Stimulated activated CD4-positive, alpha-beta T cell treated with anti-CD3 and anti-CD28 coated beads, Interleukin-12 subunit alpha, Interleukin-12 subunit beta, amount 100 ng/mL, for 48 hours (primary cell): Measurements from ENCODE around the gene INPP4B.

Experiments used
- DNase-seq, 3 donors: peaks; one replicate each; pipeline ENCODE4 v3.0.0-alpha.2; 2020; ENCODE audit warnings: low read depth in 2 of 3, low spot score in 1 of 3

INPP4B gene

DNA sequence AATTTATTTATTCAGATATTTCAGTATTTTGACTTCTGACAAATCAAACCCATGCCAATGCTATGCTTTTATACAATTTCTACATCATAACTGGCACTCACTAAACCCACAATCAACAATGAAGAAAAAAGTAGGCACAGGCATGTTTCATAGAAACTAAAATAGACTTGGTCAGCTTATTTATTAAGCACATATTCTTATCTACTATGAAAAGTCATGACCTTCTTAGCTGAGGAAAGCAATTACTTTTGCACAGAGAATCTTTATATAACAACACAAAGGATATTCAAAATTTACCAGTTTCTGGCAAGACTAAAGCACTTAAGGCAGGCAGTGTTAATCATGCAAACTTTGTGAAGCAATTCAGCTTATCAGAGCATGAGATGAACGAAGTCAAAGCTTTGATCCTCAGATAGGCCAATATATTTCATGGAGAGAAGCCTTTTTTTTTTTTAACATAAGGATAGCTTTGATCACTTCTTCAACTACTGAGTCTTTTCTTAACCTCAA, 490.6 kb downstream of the INPP4B start:
- DNase-seq: no peak

DNA sequence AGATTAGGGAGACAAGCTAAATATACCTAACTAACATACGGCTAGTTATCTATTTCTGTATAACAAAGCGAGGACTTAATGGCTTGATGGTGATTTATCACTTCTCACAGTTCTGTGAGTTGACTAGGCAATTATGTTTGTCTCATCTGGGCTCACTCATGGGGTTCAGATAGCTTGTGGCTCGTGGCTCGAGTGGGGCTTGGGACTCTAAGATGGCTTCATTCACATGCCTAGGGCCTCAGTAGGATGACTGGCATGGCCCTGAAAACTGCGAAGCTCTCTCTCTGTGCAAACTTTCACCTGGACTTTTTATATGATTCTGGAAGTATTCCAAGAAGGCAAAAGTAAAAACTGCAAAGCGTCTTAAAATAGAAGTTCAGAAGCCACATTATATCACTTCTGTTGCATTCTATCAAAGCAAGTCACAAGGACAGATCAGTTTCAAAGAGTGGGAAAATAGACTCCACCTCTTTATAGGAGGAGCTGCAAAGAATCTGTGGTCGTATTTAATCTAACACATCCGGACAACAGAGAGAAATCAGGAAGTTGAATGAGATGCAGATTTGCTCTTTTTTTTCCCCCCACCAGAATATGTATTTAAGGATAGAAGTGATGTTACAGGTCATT, 491.2 kb downstream of the INPP4B start:
- no peak for DNase-seq

DNA sequence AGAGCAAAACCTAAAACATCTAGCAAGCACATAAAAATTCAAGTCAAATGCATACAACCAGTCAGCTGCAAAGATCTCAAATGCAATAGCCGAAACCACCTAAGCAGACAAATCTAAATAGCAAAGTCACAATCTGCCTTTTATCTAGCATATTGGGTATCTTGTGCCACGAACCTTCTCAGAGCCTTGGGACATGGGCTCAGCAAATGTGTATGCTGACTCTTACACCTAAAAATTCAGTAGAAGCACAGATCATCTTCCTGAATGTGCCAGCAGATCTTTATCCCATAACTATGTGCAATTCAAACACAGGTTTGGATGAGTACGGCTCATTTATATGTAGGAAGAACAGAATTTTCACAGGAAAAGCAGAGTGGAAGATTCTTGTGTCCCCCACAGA, 492.1 kb downstream of the INPP4B start:
- no peak for DNase-seq

DNA sequence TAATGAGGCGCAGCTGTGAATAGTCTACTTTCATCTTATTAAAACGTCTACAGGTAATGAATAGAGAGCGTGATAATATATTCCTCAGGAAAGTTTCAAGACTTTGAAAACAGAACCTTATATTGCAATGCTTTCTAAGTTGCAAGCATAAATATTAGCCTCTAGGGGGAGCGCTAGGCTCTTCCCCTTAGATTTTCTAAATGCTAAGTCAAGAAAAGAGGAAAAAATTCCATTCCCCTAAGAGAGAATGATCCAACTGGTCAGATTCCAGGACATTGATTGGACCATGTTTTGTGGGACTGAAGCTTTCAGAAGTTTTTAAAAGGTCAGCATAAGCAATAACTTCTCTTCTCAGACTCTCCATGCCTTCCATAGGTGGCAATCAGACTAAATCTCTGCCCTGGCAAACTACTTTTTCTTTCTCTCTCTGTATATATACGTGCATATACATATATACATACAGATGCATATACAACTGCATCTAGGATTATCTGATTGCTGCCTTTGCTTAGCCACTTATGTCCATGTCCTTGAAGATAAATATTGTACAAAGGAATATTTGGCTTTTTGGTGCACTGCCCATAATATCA, 492.9 kb downstream of the INPP4B start:
- DNase-seq: no peak

DNA sequence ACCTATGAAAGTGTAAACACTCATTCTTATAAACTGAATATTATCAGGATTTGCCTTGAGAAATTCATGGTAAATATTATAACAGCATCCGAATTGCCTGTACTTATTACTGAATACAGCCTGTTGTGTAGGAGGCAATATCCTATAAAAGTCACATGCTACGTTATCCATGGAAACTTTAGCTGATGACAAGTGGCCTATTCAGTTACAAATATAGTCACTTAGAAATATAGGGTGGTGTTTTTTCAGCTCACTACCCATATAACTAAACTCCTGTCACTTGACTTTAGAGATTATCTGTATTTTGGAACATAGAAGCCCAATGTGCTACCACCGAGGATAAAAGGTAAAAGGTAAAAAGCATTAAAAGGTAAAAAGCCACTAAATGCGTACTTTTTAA, 493.4 kb downstream of the INPP4B start:
- DNase-seq: no peak

DNA sequence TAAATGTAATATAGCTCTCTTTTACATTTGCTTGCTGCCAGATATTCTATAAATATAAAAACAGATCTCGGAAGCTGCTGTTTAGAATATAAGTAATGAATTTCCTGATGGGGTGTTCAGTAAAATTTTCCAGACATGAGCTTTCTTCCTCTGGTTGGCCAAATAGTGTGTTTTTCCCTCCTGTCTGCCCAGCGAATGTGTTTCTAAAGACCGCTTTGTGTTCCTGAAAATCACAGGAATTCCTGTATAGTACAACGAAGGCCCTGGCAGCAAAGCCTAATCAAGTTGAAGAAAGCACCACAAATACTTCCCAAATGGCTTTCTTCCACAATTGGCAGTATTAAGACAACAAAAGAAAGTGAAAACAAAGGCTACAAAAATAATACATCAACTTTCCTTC, 494.1 kb downstream of the INPP4B start:
- no peak for DNase-seq

DNA sequence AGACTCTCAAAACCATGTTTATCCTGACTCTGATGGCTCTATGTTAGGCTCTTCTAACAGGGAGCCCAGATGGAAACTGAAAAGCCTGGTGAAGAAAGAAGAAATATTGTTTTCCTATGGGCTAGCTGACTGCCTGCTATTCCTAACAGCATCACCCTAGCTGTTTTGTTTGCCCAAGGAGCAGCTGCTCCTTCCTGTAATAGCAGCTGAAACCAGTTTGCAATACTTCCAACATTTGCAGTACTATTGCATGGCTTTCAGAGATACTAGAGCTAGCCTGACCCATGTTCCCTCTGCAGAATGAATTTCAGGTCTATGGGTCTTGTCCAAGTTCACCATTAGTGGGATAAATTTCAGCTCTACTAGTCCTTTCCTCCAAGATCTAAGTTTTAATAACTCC, 495.2 kb downstream of the INPP4B start:
- no peak for DNase-seq

DNA sequence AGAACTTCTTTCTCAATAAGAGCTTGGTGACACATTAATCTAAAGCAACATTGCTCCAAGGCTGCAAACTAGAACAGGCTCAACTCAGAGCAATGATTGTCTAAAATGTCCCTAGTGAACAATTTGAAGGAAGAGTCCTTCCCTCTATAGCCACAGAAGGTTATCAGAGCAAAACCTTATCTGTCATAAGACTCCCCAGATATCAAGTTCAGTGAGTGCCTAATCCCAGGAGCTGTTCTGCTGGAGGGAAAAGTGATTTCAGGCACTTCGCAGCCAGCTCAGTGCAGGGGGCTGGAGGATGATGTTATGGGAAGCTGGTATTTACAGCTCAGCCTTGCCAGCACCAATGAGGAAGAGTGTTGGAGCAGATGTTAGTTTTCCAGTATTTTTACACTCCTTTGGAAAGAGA, 497.5 kb downstream of the INPP4B start:
- no peak for DNase-seq

DNA sequence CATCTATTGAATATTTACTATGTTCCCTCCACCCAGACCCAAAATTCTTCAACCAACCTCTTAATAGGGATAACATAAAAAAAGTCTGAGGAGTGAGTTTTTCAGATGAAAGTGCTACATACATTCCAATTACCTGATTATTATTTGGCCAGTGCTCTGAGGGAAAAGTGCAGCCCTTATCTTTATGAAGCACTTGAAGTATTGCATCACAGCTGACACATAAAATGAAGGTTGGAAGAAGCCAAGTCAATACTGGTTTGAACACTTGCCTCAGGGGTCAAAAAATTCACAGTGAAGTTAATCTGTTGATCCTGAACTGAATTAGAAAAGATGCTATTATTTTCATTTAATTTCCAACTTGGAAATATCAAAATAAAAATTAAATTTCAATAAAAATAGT, 498.9 kb downstream of the INPP4B start:
- no peak for DNase-seq

DNA sequence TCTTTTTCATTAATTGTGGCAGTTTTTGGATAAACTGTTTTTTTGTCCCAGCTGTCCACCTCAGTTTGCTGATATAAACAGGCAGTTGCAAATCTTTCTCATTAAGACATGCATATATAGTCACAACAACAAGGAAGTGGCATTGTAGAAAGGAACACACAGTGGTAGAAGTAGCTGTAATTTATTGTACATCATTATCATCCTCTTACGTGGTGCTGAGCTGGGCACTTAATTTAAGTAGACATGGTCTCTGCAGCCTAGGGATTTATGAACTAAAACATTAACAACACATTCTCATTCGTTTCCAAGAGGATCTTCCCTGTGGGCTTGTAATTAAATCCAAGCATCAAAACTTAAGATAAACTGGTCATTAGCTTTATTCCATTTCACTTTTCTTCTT, 500.2 kb downstream of the INPP4B start:
- no peak for DNase-seq

DNA sequence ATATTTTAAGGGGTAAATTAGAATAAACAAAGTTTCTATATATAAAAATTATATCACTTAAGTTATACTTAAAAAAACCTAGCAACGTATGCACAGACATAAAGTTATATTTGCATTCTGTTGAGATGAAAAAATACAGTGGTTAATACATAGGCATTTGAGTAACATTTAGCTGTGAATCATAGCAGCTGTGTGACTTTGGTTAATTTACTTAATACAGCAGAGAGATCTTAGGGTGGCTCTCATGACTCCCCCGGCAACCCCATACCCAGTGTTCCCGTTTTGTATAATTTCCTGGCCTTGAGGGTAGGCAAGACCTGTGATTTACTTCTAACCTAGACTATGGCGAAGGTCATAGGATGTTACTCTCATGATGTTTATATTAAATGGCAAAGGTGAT, 504.8 kb downstream of the INPP4B start:
- no peak for DNase-seq

DNA sequence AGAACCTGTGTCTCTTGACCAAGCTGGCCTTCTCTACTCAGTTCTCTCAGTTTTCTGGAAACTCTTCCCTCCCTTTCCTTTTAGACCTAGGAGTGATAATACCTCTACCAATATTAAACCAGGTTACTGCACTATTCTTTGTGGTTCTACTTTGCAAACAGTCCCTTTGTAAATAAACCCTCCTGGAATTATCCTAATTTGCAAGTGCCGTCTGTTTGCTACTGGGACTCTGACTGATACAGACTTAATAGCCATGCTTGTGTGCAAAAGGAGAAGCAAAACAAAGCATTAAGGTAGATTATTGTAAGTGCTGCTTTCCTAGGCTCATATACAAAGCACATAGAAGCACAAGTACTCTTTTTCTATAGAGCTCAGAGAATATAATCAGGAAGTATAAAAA, 507.0 kb downstream of the INPP4B start:
- no peak for DNase-seq

DNA sequence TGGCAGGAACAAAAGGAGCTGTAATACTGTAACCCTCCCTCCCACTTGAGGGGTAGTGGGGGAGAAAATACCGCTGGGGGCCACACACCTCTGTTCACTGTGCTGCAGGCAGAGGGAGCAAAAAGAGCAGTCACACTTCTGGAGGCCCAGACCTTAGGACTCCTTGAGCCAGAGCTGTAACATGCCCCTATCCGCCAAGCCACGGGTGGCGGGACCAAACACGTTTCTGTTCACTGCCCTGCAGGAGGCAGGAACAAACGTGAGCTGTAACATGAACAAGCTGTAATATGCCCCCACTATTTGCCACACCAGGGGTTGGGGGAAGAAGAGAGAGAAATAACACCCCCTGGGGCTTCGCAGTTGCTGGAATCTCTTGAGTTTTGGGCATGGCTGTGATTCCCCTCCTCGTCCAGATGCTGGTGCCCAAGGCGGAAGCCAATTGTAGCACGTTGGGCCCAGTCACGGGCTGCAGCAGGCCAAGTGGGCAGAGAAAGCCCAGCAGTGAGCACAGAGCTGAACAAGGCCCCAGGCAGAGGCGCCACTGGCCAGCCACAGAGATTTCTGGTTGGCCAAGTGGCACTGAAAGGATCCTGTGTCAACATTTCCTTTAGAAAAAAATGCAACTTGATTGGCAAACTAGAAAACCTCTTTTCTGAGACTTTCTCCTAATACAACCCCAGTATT, 509.7 kb downstream of the INPP4B start:
- DNase-seq: no peak

DNA sequence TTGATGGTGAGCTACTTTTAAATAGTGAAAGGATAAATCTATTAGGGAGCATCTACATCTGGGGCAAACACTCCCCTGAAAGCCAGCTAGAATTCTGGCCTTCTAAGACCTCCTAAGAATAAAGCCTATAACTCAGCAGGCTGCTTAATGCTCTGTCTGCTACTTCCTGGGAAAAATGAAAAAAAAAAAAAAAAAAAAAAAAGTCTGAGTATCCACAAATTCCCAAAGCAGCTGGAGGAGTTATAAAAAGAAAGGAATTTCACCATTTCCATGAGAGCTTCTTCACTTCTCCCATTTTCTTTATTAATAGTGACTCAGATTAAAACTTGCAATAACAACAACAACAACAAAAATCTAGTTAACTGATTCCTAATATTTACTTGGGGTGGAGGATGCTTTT, 511.2 kb downstream of the INPP4B start:
- DNase-seq: no peak

DNA sequence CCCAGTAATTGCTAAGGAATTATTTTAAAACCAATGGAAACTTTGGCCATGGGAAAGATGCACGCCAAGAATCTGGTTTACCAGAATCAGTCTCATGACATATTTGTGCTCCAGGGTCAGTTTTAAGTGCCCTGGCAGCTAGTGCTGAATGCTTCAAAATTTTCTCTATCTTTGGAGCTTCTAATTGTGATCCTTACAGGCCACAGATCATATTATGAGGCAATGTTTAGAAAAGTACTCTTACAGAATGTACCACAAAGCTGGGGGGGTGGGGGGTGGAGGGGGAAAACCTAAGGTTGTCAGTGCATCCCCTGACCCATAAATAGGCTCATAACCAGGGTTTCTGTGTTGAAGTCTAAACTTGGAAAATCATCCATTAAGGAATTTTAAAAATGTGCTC, 514.5 kb downstream of the INPP4B start:
- DNase-seq: no peak

DNA sequence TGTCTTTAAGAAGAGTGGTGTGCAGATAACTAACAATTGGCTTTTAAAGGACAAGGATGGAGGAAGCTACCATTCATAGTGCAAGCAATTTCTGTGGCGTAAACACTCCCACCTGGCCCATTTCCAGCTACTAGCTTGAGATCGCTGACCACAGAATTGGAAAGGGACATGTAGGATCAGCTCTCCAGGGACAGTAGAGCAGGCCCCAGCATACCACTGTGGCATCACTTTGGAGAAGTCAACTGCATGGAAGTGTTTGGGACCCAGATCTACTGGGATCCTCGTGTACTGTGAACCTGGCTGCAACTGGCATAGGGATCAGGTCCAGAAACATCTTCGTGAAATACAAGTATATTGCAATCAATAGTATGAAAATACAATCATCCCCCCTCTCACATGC, 515.0 kb downstream of the INPP4B start:
- DNase-seq: no peak

DNA sequence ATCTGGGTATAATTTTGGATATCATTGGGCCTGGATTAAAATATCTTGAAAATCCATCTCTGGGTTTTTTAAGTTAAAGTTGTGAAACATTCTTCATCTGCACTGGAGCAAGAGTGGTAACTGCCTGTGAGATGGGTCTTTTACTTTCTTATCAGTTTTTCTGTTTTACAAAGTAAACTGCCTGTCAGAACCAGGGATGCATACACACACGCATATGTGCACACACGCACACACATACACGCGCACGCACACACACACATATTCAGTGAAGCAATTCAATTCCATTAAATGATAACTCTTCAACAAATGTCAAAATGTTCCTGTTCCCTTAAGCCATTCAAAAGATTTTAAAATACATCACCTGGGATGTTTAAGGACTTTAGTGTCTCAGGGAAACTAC, 515.8 kb downstream of the INPP4B start:
- no peak for DNase-seq

DNA sequence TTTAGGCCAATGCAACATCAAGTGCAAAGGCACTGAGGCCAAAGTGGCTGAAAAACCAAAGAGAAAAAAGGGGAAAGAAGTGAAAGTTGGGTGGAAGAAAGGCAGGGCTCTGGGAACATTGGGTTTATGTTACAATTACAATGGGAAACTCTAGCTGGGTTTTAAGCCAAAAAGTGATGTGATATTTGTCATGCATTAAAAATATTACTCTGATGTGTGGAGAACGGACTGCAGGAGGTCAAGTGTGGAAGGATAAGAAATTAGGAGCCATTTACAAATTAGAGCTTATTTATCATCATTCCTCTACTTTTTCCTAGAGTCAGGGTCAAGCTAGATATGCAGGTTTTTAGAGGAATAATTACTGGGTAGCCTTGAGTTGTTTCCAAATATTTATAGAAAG, 516.8 kb downstream of the INPP4B start:
- no peak for DNase-seq

DNA sequence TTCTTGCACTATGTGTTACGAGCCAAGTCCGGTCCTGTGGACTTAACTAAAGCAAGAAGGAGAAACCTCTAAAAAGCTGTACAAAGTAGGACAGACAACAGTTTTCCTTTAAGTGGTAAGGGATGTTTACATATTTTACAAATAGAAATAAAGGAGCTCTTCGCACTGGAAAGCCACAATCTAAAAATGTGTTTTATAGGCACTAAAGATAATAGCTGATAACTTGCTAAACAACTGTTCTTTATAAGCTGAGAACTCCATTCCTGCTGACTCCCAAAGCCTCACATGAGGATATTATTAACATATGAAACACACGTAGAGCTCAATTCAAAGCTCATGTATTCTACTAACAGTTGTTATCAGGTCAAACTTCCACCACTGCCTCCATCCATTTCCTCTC, 519.9 kb downstream of the INPP4B start:
- DNase-seq: no peak

DNA sequence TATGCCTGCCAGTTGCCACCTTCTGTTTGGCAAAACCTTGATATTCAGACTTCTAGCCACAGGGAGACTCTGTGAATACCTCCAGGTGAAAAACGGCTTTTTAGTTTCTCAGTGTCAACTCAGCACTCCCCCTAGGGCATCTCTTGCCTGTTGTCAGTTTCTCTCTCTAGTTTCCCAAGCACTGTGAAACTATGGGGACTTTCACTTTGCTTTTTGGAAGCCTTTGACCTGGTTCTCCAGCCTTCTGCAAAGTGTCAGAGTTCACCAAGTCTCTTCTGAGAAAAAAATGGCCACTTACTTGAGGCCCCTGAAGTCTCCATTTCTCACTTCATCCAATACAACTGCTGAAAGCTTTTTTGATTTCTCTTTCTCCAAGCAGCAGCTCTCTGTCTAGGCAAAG, 521.5 kb downstream of the INPP4B start:
- DNase-seq: no peak

DNA sequence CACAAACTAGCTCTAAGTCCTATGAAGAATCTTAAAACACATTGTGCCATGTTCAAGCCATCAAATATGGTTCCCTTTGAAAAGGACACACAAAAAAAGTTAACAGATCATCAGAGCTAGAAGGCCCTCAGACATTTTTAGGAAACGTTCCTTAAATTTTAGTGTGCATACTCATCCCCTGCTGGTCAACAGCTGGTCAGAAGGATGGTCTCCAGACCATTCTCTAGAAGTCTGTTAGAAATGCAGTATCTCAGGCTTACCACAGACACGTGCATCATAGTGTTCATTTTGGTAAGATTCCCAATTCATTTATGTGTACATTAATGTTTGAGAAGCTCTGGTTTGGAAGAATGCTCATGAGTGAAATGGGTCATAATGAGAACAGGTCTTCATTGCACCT, 523.1 kb downstream of the INPP4B start:
- no peak for DNase-seq

DNA sequence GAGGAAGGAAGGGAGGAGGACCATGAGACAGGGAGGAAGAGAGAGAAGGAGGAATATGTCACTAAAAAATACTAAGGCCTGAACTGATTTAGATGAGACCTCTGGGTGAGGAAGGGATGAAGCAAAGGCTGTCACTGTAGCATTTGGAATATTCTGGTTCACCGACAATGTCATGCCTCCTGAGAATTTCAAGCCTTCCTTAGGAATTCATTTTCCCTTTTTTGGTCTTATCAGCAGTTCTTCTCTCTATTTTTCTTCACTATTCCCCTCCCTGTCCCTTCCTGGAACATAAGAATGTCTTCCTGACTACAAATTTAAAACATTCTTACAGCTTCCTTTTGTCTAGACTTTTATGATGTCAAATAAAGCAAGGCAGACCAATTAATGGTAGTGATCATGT, 527.8 kb downstream of the INPP4B start:
- no peak for DNase-seq

DNA sequence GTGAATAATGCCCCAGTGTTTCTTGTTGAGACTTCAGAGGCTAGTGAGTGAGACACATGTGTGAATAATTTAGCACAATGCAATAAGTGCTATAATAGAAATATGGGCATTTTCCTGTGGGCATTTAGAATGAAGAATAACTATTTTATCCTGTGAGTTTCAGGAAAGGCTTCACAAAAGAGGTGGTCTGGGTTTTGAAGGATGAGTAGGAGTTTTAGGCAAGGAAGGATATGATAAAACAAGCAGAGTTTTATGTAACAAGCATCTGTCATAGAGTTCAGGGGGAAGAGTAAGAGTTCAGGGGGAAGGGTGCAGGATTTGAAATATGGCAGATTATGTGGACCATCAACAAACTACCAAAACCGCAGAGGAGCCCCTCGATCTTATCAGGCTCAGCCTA, 529.2 kb downstream of the INPP4B start:
- DNase-seq: no peak
